HCT116 (cell line): ENCODE measurements around the gene NFKBIZ. TPM values are rescaled to one million over a fixed set of nuclear protein-coding genes. Genes with fewer than 3 reads are reported as not detected.

Experiments
- ATAC-seq: fragments of 200-7000 bp; cut with Tn5 transposase; 2 replicates; pipeline ENCODE4 v1.9.1; 2020; ENCODE audit warnings: mild to moderate bottlenecking, moderate library complexity
- BruUV-seq: library from RNA; stranded (reverse); fragments of 400-500 nt; replicated peaks from 2 replicates; lab custom pipeline; 2021; lab: Mats Ljungman, UMichigan
- CTCF ChIA-PET: fragments of 300-600 bp; sonication (Branson Sonifier 250); formaldehyde crosslinking; loops from one replicate; lab custom pipeline; 2021; ENCODE audit warnings: antibody characterized with exemption; lab: Charles Lee
- POLR2A ChIA-PET: fragments of 300-600, 350-600 bp; sonication (Branson Sonifier 250); formaldehyde crosslinking; loops from one replicate; lab custom pipeline; 2021; ENCODE audit warnings: antibody characterized with exemption; lab: Charles Lee
- RAD21 ChIA-PET, 2 experiments: fragments of 300-600 bp; sonication (Branson Sonifier 250); formaldehyde crosslinking; loops; one replicate each; lab custom pipeline; 2023; ENCODE audit warnings: low total read pairs in 2 of 2; ENCODE audit not compliant: uncharacterized antibody in 2 of 2, unreplicated experiment in 2 of 2, low non-redundant PET in 1 of 2; lab: Charles Lee
- DNase-seq: peaks from one replicate; pipeline ENCODE4 v3.0.0-alpha.2; 2010; ENCODE audit warnings: low read depth, low spot score
- H2AFZ ChIP-seq: fragments of 200-600 bp; shearing (Covaris generic), sonication (generic); 2 replicates; pipeline ENCODE4 v1.6.1; 2017; ENCODE audit warnings: low read depth, mixed run types, mixed read lengths, antibody characterized with exemption, low read length; ENCODE audit not compliant: poor library complexity, severe bottlenecking
- H3K27ac ChIP-seq: 2 replicates; pipeline ENCODE4 v1.5.1; 2012; ENCODE audit warnings: low read depth, low read length
- H3K27me3 ChIP-seq: fragments of 200-600 bp; sonication (generic); 2 replicates; pipeline ENCODE4 v1.6.1; 2016; ENCODE audit warnings: mixed run types, low read length, mixed read lengths; ENCODE audit not compliant: insufficient read depth
- H3K36me3 ChIP-seq, 2 experiments: fragments of 200-500 bp in 1 of 2; fragments of 200-600 bp in 1 of 2; sonication (Bioruptor generic) in 1 of 2; sonication (generic) in 1 of 2; 2 replicates each; pipeline versions ENCODE4 v1.5.1 to v1.6.1; 2014 to 2016; ENCODE audit warnings: low read length in 2 of 2, inconsistent platforms in 1 of 2, mixed read lengths in 1 of 2, mixed run types in 1 of 2; ENCODE audit not compliant: insufficient read depth in 2 of 2, control insufficient read depth in 1 of 2
- H3K4me1 ChIP-seq, 2 experiments: fragments of 200-600 bp in 1 of 2; sonication (generic) in 1 of 2; 2 replicates each; pipeline versions ENCODE4 v1.5.1 to v1.6.1; 2012 to 2017; ENCODE audit warnings: low read length in 2 of 2, inconsistent platforms in 1 of 2, mild to moderate bottlenecking in 1 of 2, mixed read lengths in 1 of 2, mixed run types in 1 of 2, moderate library complexity in 1 of 2; ENCODE audit not compliant: insufficient read depth in 2 of 2, control insufficient read depth in 1 of 2
- H3K4me2 ChIP-seq: fragments of 200-600 bp; sonication (generic); 2 replicates; pipeline ENCODE4 v1.6.1; 2017; ENCODE audit warnings: mixed run types, low read length, mixed read lengths
- H3K4me3 ChIP-seq, 2 experiments: fragments of 200-600 bp in 1 of 2; sonication (generic) in 1 of 2; replicated peaks in 1 of 2; 2 replicates each; pipeline ENCODE4 v1.5.1; 2011 to 2016; ENCODE audit warnings: low read length in 2 of 2, control low read depth in 1 of 2, low read depth in 1 of 2, mild to moderate bottlenecking in 1 of 2, mixed read lengths in 1 of 2, mixed run types in 1 of 2
- H3K79me2 ChIP-seq: fragments of 200-600 bp; sonication (generic); 2 replicates; pipeline ENCODE4 v1.6.1; 2017; ENCODE audit warnings: mild to moderate bottlenecking, mixed run types, low read length, moderate library complexity, mixed read lengths; ENCODE audit not compliant: insufficient read depth
- H3K9ac ChIP-seq: fragments of 200-600 bp; sonication (generic); 2 replicates; pipeline ENCODE4 v1.6.1; 2016; ENCODE audit warnings: low read length, mixed read lengths
- H3K9me2 ChIP-seq: fragments of 200-600 bp; sonication (generic), shearing (Covaris generic); 2 replicates; pipeline ENCODE4 v1.6.1; 2017; ENCODE audit warnings: mixed run types, mild to moderate bottlenecking, moderate library complexity; ENCODE audit not compliant: insufficient read depth
- H3K9me3 ChIP-seq, 2 experiments: fragments of 200-500 bp in 1 of 2; fragments of 200-600 bp in 1 of 2; sonication (Bioruptor generic) in 1 of 2; sonication (generic) in 1 of 2; 2 replicates each; pipeline ENCODE4 v1.6.1; 2014 to 2017; ENCODE audit warnings: low read length in 2 of 2, mixed read lengths in 2 of 2, inconsistent platforms in 1 of 2, low read depth in 1 of 2, mild to moderate bottlenecking in 1 of 2, mixed run types in 1 of 2, moderate library complexity in 1 of 2; ENCODE audit not compliant: control insufficient read depth in 1 of 2, insufficient read depth in 1 of 2
- H4K20me1 ChIP-seq: fragments of 200-600 bp; sonication (generic), shearing (Covaris generic); 2 replicates; pipeline ENCODE4 v1.6.1; 2017; ENCODE audit warnings: mixed run types, mild to moderate bottlenecking, moderate library complexity; ENCODE audit not compliant: insufficient read depth
- CBX3 ChIP-seq: IDR thresholded peaks from 2 replicates; pipeline ENCODE4 v1.6.1; 2012; ENCODE audit warnings: low read depth
- CEBPB ChIP-seq: IDR thresholded peaks from 2 replicates; pipeline ENCODE4 v1.6.1; 2012; ENCODE audit warnings: low read depth
- ELF1 ChIP-seq: IDR thresholded peaks from 2 replicates; pipeline ENCODE4 v1.6.1; 2012; ENCODE audit warnings: low read depth, borderline replicate concordance
- EZH2 ChIP-seq: fragments of 200-600 bp; sonication (generic); IDR thresholded peaks from 2 replicates; pipeline ENCODE4 v1.6.1; 2017; ENCODE audit warnings: antibody characterized with exemption, mixed run types
- EZH2phosphoT487 ChIP-seq: fragments of 200-600 bp; IDR thresholded peaks from 2 replicates; pipeline ENCODE4 v1.6.1; 2018; ENCODE audit warnings: antibody characterized with exemption, borderline replicate concordance
- FOSL1 ChIP-seq: IDR thresholded peaks from 2 replicates; pipeline ENCODE4 v1.6.1; 2012; ENCODE audit warnings: low read depth
- JUND ChIP-seq: IDR thresholded peaks from 2 replicates; pipeline ENCODE4 v1.6.1; 2012
- POLR2A ChIP-seq: IDR thresholded peaks from 2 replicates; pipeline ENCODE4 v1.7.0; 2011; ENCODE audit warnings: borderline replicate concordance; ENCODE audit not compliant: insufficient read depth, insufficient read length; ENCODE audit errors: extremely low read depth
- POLR2AphosphoS5 ChIP-seq: IDR thresholded peaks from 2 replicates; pipeline ENCODE4 v1.6.1; 2011; ENCODE audit warnings: mild to moderate bottlenecking, low read depth, low read length, moderate library complexity
- RAD21 ChIP-seq: IDR thresholded peaks from 2 replicates; pipeline ENCODE4 v1.6.1; 2012; ENCODE audit warnings: low read depth, mild to moderate bottlenecking
- SRF ChIP-seq: IDR thresholded peaks from 2 replicates; pipeline ENCODE4 v1.6.1; 2012; ENCODE audit warnings: low read depth
- intact Hi-C: fragments of 100-400 bp; cut with micrococcal nuclease; formaldehyde crosslinking; loops from 2 replicates; pipeline ENCODE4 v1.10.0; 2022
- total RNA-seq: library from RNA; stranded (reverse); gene quantifications from one replicate; pipeline ENCODE4 v1.2.1, GENCODE V29; 2021; ENCODE audit not compliant: unreplicated experiment
- TF ChIP-seq, protein P1 (sequence below): IDR thresholded peaks from 2 replicates; pipeline ENCODE4 v1.6.1; 2012; ENCODE audit warnings: low read depth
- TF ChIP-seq, protein P2 (sequence below), 3 experiments: fragments of 200-600 bp in 1 of 3; sonication (generic) in 1 of 3; IDR thresholded peaks in 2 of 3; conservative IDR thresholded peaks in 1 of 3; 2 replicates each; pipeline ENCODE4 v1.5.1; 2012 to 2017; ENCODE audit warnings: low read depth in 2 of 3, low read length in 2 of 3, antibody characterized with exemption in 1 of 3, borderline replicate concordance in 1 of 3, control low read depth in 1 of 3, mild to moderate bottlenecking in 1 of 3, mixed read lengths in 1 of 3, mixed run types in 1 of 3, moderate library complexity in 1 of 3; ENCODE audit not compliant: insufficient read depth in 1 of 3

The NFKBIZ gene
- total RNA-seq, 1 experiment from 2014 or later = 12.2 TPM

- no peak overlapping the region for H3K9ac ChIP-seq
- intact Hi-C loops = no loop called here
- BruUV-seq = no TSS peak
- no peaks in the 10 kb centered on the region for H3K27me3 ChIP-seq
- ChIA-PET RAD21 (no interaction called here), CTCF (no interaction called here), POLR2A (interaction anchor here (1.7 to 2.2 kb wide), 2 partner anchors 11 to 13 kb away, joined by 3 to 12 read pairs; partner anchors contain the start of gene NFKBIZ)
- TF ChIP-seq, protein P1, sequence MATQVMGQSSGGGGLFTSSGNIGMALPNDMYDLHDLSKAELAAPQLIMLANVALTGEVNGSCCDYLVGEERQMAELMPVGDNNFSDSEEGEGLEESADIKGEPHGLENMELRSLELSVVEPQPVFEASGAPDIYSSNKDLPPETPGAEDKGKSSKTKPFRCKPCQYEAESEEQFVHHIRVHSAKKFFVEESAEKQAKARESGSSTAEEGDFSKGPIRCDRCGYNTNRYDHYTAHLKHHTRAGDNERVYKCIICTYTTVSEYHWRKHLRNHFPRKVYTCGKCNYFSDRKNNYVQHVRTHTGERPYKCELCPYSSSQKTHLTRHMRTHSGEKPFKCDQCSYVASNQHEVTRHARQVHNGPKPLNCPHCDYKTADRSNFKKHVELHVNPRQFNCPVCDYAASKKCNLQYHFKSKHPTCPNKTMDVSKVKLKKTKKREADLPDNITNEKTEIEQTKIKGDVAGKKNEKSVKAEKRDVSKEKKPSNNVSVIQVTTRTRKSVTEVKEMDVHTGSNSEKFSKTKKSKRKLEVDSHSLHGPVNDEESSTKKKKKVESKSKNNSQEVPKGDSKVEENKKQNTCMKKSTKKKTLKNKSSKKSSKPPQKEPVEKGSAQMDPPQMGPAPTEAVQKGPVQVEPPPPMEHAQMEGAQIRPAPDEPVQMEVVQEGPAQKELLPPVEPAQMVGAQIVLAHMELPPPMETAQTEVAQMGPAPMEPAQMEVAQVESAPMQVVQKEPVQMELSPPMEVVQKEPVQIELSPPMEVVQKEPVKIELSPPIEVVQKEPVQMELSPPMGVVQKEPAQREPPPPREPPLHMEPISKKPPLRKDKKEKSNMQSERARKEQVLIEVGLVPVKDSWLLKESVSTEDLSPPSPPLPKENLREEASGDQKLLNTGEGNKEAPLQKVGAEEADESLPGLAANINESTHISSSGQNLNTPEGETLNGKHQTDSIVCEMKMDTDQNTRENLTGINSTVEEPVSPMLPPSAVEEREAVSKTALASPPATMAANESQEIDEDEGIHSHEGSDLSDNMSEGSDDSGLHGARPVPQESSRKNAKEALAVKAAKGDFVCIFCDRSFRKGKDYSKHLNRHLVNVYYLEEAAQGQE = no peak
- TF ChIP-seq FOSL1 (no peak), RAD21 (no peak)
- no peaks in the 10 kb centered on the region for H3K9me2 ChIP-seq
- no peak overlapping the region for H3K4me2 ChIP-seq
- ATAC-seq (no peak), DNase-seq (no peak)
- no peak overlapping the region for H3K27ac ChIP-seq
- no peak overlapping the region for H3K4me3 ChIP-seq
- no peaks in the 10 kb centered on the region for H3K79me2 ChIP-seq
- no peak overlapping the region for H2AFZ ChIP-seq
- no peaks in the 10 kb centered on the region for H3K9me3 ChIP-seq
- peaks cover 3 to 10% of the 10 kb centered on the region in 2 experiments for H3K4me1 ChIP-seq
- H3K36me3 ChIP-seq = no peaks in the 10 kb centered on the region
- H4K20me1 ChIP-seq = no peaks in the 10 kb centered on the region
Measured at GRCh38 chr3:101838691-101839090, 10.6 kb upstream of the NFKBIZ start.

GRCh38 chr3:101840066-101840465, 9.2 kb upstream of the NFKBIZ start:
- Histone ChIP-seq H3K9ac (no peak overlapping the region), H3K79me2 (no peaks in the 10 kb centered on the region), H3K27me3 (no peaks in the 10 kb centered on the region), H3K9me2 (no peaks in the 10 kb centered on the region), H3K4me1 (peaks cover 3 to 10% of the 10 kb centered on the region in 2 experiments), H3K27ac (no peak overlapping the region), H3K36me3 (no peaks in the 10 kb centered on the region), H3K4me3 (no peak overlapping the region), H3K9me3 (no peaks in the 10 kb centered on the region), H3K4me2 (no peak overlapping the region), H2AFZ (no peak overlapping the region), H4K20me1 (no peaks in the 10 kb centered on the region)
- RAD21 ChIA-PET = no interaction called here
- intact Hi-C loops = no loop called here
- DNase-seq = no peak
- POLR2A ChIA-PET = interaction anchor here (1.7 to 2.2 kb wide), 2 partner anchors 9 to 11 kb away, joined by 3 to 12 read pairs; partner anchors contain the start of gene NFKBIZ
- no peak for TF ChIP-seq RAD21
- no peak for TF ChIP-seq POLR2AphosphoS5
- no peak for TF ChIP-seq ELF1
- TF ChIP-seq POLR2A = no peak
- TF ChIP-seq CBX3 = no peak
- TF ChIP-seq JUND = no peak
- no peak for TF ChIP-seq CEBPB
- no peak for TF ChIP-seq SRF
- TF ChIP-seq, protein P2, sequence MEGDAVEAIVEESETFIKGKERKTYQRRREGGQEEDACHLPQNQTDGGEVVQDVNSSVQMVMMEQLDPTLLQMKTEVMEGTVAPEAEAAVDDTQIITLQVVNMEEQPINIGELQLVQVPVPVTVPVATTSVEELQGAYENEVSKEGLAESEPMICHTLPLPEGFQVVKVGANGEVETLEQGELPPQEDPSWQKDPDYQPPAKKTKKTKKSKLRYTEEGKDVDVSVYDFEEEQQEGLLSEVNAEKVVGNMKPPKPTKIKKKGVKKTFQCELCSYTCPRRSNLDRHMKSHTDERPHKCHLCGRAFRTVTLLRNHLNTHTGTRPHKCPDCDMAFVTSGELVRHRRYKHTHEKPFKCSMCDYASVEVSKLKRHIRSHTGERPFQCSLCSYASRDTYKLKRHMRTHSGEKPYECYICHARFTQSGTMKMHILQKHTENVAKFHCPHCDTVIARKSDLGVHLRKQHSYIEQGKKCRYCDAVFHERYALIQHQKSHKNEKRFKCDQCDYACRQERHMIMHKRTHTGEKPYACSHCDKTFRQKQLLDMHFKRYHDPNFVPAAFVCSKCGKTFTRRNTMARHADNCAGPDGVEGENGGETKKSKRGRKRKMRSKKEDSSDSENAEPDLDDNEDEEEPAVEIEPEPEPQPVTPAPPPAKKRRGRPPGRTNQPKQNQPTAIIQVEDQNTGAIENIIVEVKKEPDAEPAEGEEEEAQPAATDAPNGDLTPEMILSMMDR (IDR thresholded peaks at IDR 0.05 in 2 of 3, conservative IDR thresholded peaks at IDR 0.05 in 1 of 3; ENCODE audit: borderline replicate concordance in 1 of 3, insufficient read depth in 1 of 3, low read depth in 2 of 3, low read length in 2 of 3) = no peak
- no peak for TF ChIP-seq EZH2
- TF ChIP-seq EZH2phosphoT487 = no peak
- CTCF ChIA-PET = no interaction called here
- no peak for ATAC-seq
- no TSS peak for BruUV-seq
